ENCODE results near the gene CPSF4L. TPM values are rescaled to one million over a fixed set of nuclear protein-coding genes. Genes with fewer than 3 reads are reported as not detected.

Gene CPSF4L
- polyA plus RNA-seq, 1 donor (not counting 4 experiments of a cell fraction or from before 2014, with no cell fraction given), result not detected

GRCh38 chr17:73281928-73282327, 20.2 kb upstream of the CPSF4L start:
- Histone ChIP-seq H2AFZ (ENCODE audit: control insufficient read depth, low read length) (no peak overlapping the region), H3K27me3 (ENCODE audit: control insufficient read depth, extremely low read depth, insufficient read depth, low read length) (no peaks in the 10 kb centered on the region), H3K79me2 (ENCODE audit: control insufficient read depth, insufficient read depth, low read length) (no peaks in the 10 kb centered on the region), H3K4me2 (ENCODE audit: control insufficient read depth, extremely low read depth, insufficient read depth, low read depth, low read length) (no peak overlapping the region), H3K36me3 (ENCODE audit: control insufficient read depth in 2 of 2, extremely low read depth in 1 of 2, insufficient read depth in 2 of 2, low read length in 2 of 2) (peaks cover 3 to 6% of the 10 kb centered on the region in 2 experiments), H3K4me3 (ENCODE audit: control insufficient read depth in 2 of 3, extremely low read depth in 1 of 3, insufficient read depth in 2 of 3, low read depth in 1 of 3, low read length in 3 of 3) (no peak overlapping the region), H4K20me1 (ENCODE audit: control insufficient read depth, extremely low read depth, insufficient read depth, low read length) (peaks cover under 1% of the 10 kb centered on the region), H3K9me1 (ENCODE audit: control insufficient read depth, extremely low read depth, insufficient read depth, low read length) (no peaks in the 10 kb centered on the region), H3K9me3 (ENCODE audit: control insufficient read depth, low read depth, low read length) (no peaks in the 10 kb centered on the region), H3K9ac (ENCODE audit: control insufficient read depth, extremely low read depth, insufficient read depth, low read length) (no peak overlapping the region), H3K27ac (ENCODE audit: control insufficient read depth, insufficient read depth, low read length) (no peak overlapping the region), H3K4me1 (ENCODE audit: control insufficient read depth, extremely low read depth, insufficient read depth, low read length) (peaks cover 10% of the 10 kb centered on the region)
- dilution Hi-C loops (cut with MboI; ENCODE audit: extremely low pct_ligation_motif_present, low sequenced_read_pairs), result no loop called here
- TF ChIP-seq CTCF (optimal IDR thresholded peaks at IDR 0.05 in 1 of 3, IDR thresholded peaks at IDR 0.05 in 1 of 3, conservative IDR thresholded peaks at IDR 0.05 in 1 of 3; ENCODE audit: extremely low read depth in 1 of 3, insufficient read depth in 2 of 3, low read length in 3 of 3) (no peak), EZH2 (IDR thresholded peaks at IDR 0.05; ENCODE audit: low read length) (no peak)
- no peak for FAIRE-seq
- no peak for DNase-seq (ENCODE audit: low read depth, low spot score)

- dilution Hi-C loops (cut with MboI; ENCODE audit: extremely low pct_ligation_motif_present, low sequenced_read_pairs), result no loop called here
These were observed 18.5 kb upstream of the CPSF4L start for GRCh38 chr17:73280191-73280590.

More at GRCh38 chr17:73280191-73280590, 18.5 kb upstream of the CPSF4L start:
- Histone ChIP-seq H3K79me2 (ENCODE audit: control insufficient read depth, insufficient read depth, low read length) (no peaks in the 10 kb centered on the region), H3K27ac (ENCODE audit: control insufficient read depth, insufficient read depth, low read length) (no peak overlapping the region), H3K4me1 (ENCODE audit: control insufficient read depth, extremely low read depth, insufficient read depth, low read length) (peaks cover 5% of the 10 kb centered on the region), H3K4me3 (ENCODE audit: control insufficient read depth in 2 of 3, extremely low read depth in 1 of 3, insufficient read depth in 2 of 3, low read depth in 1 of 3, low read length in 3 of 3) (no peak overlapping the region), H2AFZ (ENCODE audit: control insufficient read depth, low read length) (no peak overlapping the region), H3K36me3 (ENCODE audit: control insufficient read depth in 2 of 2, extremely low read depth in 1 of 2, insufficient read depth in 2 of 2, low read length in 2 of 2) (peaks cover under 1 to 4% of the 10 kb centered on the region in 2 experiments), H3K9me3 (ENCODE audit: control insufficient read depth, low read depth, low read length) (no peaks in the 10 kb centered on the region), H3K4me2 (ENCODE audit: control insufficient read depth, extremely low read depth, insufficient read depth, low read depth, low read length) (no peak overlapping the region), H3K9me1 (ENCODE audit: control insufficient read depth, extremely low read depth, insufficient read depth, low read length) (no peaks in the 10 kb centered on the region), H3K9ac (ENCODE audit: control insufficient read depth, extremely low read depth, insufficient read depth, low read length) (no peak overlapping the region), H4K20me1 (ENCODE audit: control insufficient read depth, extremely low read depth, insufficient read depth, low read length) (no peaks in the 10 kb centered on the region), H3K27me3 (ENCODE audit: control insufficient read depth, extremely low read depth, insufficient read depth, low read length) (no peaks in the 10 kb centered on the region)
- TF ChIP-seq CTCF (optimal IDR thresholded peaks at IDR 0.05 in 1 of 3, IDR thresholded peaks at IDR 0.05 in 1 of 3, conservative IDR thresholded peaks at IDR 0.05 in 1 of 3; ENCODE audit: extremely low read depth in 1 of 3, insufficient read depth in 2 of 3, low read length in 3 of 3) (no peak), EZH2 (IDR thresholded peaks at IDR 0.05; ENCODE audit: low read length) (no peak)
- FAIRE-seq (no peak), DNase-seq (ENCODE audit: low read depth, low spot score) (no peak)
